ENCODE measurements around the gene SLC24A4. TPM values are rescaled to one million over a fixed set of nuclear protein-coding genes. Genes with fewer than 3 reads are reported as not detected.
A peak's percentile ranks its signal among the peaks of the same experiment; 100 is the strongest.

Gene SLC24A4
- total RNA-seq, 1 experiment from 2014 or later: under 0.01 TPM

DNA sequence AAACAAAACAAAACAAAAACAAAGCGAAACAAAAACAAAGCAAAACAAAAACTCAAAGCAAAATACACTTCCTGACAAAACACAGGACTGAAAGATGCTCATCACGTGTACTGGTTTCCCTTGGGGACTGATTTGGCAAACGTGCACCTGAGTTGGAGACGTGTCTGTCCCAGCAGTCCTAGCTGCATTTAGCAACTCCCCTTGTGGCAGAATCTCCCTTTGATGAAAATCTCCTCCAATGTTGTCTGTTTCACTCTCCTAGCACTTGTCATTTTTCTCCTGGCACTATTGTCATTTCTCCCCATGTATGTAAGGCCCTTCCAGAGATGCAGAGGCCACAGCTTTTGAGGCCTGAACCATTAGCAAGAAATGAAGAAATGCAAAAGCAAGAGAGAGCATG is 6.8 kb upstream of the SLC24A4 start:
- no peak for DNase-seq (ENCODE audit: extremely low read depth, low read depth)

DNA sequence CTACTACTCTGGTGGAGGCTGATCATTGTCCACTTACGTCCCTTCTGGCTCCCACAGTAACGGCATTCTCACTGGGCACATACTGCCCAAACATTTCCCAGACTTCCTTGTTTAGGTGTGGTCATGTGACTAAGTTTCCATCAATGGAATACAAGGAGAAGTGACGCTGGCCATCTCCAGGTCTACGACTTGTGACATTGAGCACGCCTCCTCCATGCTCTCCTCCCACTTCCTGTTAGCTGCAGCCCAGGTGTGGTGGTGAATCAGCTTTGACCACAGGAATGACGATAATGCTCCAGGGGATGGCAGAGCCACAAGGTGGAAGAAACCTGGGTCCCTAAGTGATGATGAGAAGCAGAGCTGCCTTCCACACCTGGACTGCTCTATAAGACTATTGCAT is 6.0 kb upstream of the SLC24A4 start:
- no peak for DNase-seq (ENCODE audit: extremely low read depth, low read depth)

DNA sequence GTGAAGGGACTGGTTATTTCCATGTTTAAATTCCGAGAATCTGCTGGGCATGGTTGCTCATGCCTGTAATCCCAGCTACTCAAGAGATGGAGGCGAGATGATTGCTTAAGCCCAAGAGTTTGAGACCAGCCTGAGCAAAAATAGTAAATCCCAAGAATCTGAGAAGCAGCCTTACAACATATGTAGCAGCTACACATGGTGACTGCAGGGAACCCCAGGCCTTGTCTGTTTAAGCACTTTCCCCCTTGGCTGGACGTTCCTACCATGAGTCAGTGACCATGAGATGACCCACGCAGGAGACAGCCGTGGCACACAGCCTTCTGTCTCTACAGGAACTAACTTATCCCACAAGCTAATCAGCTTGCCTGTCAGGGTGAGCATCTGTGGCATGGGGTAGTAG is 5.5 kb upstream of the SLC24A4 start:
- DNase-seq (ENCODE audit: extremely low read depth, low read depth): no peak

DNA sequence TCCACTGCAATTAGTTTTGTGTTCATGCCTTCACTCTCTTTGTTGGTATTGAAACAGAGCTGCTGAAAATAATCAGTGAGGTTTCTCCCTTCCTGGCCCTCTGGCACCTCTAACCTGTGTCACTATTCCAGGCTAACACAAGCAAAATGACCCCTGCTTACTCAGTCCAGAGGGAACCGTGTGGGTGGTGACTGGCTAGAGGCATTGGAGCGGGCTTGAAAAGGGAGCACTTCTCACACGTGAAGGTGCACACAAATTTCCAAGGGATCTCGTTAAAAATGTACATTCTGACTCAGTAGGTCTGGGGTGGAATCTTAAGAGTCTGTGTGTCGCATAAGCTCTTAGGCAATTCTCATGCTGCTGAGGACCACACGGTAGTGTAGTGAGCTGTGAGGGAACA is 1.3 kb upstream of the SLC24A4 start:
- DNase-seq (ENCODE audit: extremely low read depth, low read depth): no peak

DNA sequence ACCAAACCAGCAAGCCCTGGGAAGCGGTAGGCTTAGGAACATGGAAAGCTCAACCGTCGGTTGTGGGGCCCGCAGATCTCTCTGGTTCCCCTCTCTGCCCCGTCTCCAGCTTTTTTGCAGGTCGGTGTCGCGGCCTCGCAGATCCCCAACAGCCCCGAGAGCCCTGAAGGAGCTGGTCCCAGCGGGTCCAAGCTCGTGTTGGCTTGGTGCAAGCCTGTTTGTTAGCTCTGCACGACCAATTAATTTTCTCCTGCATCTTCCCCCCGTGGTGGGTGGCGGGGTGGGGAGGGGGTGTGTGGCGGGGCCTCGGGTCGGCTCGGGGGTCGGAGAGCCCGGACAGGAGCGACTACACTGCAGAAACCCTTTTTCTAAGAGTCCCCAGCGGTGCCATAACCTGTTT is 449 bp upstream of the SLC24A4 start:
- DNase-seq (ENCODE audit: extremely low read depth, low read depth): no peak

DNA sequence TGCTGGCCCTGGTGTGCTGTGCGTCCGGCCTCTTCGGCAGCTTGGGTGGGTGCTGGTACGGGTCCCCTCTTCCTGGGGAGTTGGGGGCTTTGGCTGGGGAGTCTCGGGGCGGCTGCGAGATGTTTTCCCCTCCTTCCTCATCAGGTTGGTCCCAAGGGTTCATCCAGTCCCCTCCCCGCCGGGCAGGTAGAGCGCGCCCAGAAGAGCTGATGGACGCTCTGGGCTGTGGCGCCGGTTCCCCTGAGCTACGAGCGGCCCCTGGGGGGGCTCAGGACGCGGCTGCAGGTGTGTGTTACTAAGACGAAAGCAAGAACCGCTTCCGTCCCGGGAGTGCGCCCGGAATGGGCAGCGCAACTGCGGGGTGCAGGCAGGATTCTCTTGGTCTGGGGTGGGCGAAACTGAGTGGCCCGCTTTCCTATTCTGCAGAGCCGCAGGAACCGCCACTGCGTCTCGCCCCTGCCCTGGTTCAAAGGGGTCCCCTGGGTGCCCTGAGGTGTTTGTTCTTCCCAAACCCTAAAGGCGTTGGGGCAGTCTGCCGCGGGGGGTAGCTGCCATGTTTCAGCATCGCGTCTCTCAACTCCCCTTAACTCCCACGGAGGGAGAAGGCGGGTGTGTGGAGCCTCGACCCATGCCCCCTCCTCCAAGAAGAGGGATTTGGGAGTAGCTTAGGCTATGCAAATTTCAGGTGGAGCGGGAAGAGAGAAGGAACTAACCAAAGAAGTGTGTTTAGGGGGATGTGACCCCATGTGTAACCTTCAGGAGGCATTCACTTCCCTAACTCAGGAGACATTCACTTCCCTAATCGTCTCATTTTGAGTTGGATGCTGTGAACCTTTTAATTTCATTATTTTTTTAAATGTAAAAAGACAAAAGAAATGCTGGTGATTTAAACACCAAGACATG is 1.2 kb downstream of the SLC24A4 start:
- DNase-seq (ENCODE audit: extremely low read depth, low read depth): no peak

DNA sequence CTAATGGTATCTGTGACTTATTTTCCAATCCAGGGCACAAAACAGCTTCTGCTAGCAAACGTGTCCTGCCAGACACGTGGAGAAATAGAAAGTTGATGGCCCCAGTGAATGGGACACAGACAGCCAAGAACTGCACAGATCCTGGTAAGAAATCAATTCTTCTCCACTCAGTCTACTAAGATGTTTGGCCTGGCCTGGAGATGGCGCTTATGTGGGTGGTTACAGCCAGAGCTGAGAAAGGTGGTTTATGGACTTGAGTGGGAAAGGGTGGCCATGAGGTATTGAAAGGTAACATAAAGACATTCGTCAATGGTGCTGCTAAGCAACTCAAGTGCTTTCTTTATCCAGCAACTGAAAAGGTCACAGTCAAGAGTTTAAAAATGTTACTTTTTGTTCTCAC is 2.9 kb downstream of the SLC24A4 start:
- no peak for DNase-seq (ENCODE audit: extremely low read depth, low read depth)

DNA sequence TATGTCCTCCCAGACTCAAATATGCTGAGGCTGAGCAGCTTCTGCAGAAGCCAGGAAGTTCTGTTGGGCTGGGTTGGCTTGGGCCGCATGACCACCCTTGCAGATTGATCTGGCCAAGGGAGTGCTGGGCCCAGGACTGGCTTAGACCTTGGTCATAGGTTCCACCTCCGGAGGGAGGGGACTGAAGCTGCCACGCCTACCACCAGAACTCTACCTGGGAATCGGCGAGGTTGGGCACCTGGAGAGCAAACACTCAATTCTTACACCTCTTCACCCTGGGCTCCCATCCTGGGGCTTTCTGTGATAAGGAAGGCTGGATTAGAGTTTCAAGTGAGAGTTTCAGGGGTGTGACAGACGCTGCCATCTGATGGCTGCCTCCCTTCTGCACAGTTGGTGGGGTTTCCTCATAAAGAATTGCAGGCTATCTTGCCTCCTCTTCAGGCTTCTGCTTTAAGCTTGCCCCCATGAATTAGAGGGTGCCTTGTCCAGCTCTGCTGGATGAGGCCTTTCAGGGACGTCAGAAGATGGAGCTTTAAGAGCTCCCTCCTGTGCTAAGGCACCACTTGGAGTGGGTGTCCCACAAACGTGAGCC is 5.8 kb downstream of the SLC24A4 start:
- no peak for DNase-seq (ENCODE audit: extremely low read depth, low read depth)

DNA sequence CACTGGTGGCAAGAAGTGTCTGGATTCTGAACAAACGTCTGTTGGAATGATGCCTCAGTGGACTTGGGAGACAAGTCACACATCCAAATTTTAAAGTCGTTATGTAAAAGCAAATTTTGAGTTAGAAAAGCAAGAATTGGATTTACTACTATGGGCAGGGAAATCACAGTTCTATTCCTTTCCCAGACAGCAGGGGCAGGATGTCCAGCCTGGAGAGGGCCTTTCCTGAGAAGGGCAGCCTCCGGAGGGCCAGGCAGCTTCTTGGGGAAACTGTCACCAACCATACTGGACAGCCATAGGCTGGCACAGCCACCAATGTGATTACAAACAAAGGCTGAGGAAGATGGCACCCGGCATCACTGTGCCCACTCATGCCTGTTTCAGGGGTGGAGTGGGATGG is 11.1 kb downstream of the SLC24A4 start:
- no peak for DNase-seq (ENCODE audit: extremely low read depth, low read depth)

DNA sequence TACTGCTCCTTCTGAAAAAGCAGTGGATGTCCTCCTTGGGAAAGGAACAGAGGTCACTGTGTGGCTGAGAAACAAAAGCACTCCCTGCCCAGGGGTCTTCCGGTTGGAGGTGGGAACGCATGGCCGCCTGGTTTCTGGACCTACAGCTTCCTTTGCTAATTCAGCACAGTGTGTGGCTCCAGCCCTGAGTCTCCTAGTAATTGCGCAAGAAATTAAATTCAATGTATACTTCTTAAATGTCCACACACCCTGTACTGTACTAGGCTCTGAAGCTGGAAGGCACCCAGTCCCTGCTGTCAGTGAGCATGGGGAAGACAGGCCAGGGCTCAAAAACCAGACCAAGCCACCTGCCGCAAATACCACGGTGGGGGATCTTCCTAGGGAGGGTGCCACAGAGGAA is 13.4 kb downstream of the SLC24A4 start:
- DNase-seq (ENCODE audit: extremely low read depth, low read depth): no peak

DNA sequence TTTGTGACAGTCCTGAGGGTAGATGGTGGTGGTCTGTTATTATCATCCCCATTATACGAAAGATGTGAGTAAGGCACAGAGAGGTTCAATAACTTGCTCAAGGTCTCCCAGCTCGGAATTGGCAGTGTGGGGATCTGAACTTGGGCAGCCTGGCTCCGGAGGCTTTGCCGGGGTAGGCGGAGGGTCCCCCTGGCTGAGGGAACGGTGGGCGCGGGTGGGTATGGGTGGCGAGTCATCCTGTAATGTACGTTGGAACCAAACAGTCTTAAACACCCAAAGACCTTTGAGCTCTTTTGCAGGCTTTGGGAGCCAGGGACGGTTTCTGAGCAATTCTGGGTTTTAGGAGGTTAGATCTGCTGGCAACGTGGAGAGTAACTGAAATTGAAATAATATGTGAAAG is 16.5 kb downstream of the SLC24A4 start:
- DNase-seq (ENCODE audit: extremely low read depth, low read depth): no peak

DNA sequence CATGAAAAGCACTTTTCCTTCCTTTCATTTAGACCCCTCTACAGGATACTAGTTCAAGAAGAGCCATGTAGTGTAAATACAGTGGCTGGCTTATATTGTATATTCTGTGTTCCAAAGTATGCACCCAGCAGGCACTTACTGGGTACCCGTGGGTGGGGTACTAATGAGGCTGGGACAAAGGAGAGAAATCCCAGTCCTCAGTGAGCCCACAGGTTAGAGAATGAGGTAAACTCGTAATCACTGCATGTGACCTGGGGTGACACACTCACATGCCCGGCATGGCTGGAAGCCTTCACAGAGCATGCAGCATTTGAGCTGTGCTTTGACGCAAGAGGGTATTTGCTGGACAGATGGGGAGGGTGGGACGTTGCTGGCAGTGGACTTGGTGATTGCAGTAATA is 17.1 kb downstream of the SLC24A4 start:
- DNase-seq (ENCODE audit: extremely low read depth, low read depth): no peak

DNA sequence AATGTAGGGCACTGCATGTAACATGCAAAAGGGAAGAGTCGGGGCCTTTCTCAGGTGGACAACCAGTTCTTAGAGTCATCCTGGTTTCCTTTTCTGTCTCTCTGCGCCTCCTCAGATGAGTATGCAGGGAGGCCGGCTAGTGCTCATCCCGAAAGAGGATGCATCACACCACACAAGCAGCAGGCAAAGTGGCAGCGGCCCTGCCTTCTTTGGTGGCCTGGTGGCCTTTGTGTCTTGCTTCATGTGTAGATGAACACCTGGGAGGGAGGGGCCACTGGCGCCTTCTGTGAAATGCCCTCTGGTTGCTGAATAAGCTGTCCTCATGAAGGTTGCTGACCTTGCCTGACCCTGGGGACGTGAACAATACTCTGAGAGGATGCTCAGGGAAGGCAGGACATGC is 18.0 kb downstream of the SLC24A4 start:
- no peak for DNase-seq (ENCODE audit: extremely low read depth, low read depth)

DNA sequence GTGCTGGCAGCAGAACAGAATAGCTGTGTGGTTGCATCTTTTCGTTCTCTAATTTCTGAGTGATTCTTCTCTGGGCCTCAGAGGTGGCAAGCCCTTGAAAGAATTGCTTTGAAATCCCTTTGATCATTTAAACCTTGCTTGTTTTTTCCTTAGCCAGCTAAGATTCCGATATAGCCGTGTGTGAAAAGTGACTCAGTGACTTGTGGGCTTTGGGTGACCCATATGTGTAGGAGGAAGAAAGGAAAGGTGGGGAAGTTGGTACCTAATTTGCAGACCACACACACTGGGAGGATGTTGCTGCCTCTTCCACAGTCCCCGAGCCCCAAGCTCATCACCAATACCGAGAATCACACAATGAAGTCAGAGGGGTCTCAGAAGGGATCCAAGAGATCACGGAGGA is 18.8 kb downstream of the SLC24A4 start:
- no peak for DNase-seq (ENCODE audit: extremely low read depth, low read depth)

DNA sequence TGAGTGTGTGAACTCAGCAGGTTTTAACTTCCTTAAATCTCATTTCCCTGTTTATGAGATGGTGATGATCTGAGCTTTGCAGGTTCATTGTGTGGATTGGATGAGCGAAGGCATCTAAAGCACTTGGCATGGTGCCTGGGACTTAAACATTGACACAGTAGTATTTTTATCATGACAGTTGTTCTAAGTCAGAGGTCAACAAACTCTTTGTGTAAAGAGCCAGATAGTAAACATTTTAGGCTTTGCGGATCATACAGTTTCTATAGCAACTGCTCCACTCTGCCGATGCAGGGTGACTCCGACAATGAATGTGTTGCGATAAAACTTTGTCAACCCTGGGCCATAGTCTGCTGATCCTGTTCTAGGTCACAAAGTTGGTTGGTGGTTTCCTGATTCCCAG is 25.2 kb downstream of the SLC24A4 start:
- DNase-seq (ENCODE audit: extremely low read depth, low read depth): no peak

DNA sequence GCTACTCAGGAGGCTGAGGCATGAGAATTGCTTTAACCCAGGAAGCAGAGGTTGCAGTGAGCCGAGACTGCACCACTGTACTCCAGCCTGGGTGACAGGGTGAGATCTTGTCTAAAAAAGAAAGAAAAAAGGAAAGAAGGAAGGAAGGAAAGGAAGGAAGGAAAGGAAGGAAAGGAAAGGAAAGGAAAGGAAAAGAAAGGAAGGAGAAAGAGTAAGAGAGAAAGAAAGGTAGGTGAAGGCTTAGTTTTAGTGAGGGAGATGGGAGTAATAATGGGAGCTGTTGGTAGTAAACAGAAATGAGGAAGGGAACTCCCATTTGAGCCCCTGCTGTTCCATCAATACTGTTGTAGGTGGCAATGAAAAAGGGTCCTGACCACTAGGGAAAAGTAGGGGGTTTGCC is 28.8 kb downstream of the SLC24A4 start:
- no peak for DNase-seq (ENCODE audit: extremely low read depth, low read depth)

DNA sequence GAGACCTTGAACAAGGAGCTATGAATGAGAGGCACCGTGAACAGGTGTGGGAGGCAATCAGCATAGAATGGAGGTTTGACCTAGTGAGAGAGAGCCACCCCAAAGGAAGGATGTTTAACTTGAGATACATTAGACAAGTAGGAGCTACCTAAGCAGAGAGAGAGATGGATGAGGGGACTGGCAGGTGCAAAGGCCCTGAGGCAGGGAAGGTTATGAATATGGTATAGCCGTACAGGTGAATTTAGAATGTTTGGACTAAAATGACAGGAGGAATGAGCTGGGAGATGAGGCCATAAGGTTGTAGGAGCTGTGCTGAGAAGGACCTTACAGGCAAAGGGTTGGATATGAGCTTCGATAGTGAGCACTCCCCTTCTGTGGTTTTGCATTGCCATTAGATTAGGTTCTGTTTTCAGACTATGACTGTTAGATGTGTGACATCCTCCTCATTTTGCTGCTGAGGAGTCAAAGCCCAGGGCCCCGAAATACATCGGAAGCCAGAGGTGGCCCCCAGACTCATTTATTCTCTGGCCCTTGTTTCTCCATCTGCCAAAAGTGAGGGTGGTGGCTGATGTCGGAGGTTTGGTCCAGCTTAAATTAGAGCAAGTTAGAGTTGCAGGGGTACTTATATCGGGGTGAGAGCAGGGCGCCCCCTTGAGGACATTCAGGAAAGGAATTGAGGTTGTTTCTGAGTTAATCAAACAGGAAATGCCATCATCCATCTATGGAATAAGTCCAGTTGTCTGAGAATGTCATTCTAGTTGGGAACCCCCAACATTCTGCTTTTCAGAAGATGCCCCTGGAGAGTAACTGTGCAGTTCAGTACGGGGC is 29.4 kb downstream of the SLC24A4 start:
- DNase-seq (ENCODE audit: extremely low read depth, low read depth): peak; percentile 4

DNA sequence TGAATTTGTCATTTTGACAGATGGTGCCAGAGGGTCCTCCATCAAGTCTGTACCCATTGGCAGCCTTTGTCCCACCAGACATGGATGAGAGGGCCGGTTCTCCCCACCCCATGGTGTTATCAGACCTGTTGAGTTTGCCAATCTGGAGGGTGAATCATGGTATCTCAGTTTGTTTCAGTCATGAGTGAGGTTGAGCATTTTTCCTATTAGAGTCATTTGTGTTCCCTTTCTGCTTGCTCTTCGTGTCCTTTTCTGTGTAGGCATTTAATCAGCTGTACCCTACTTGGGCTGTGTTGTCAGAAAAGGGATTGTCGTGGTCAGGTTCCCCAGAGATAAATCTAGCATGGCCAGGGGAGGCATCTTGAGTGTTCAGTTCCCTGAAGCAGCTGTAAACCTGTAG is 30.5 kb downstream of the SLC24A4 start:
- DNase-seq (ENCODE audit: extremely low read depth, low read depth): no peak

DNA sequence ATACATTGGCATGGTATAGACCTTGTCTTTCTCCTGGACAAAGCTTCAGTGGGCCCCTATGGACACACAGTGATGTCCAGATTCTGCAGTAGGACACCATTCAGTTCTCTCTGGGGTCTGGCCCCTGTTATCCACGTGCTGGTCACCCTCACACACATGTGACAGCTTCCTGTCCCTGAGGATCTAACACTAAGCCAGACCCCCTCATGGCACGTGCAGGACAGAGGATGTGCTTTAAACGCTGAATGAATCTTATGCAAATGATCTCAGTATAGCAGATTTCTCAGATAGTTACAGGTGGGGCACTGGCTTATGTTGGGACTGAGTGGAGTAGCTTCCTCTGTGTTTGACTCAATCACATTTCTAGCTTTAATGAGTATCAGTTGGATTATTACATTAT is 33.7 kb downstream of the SLC24A4 start:
- no peak for DNase-seq (ENCODE audit: extremely low read depth, low read depth)

DNA sequence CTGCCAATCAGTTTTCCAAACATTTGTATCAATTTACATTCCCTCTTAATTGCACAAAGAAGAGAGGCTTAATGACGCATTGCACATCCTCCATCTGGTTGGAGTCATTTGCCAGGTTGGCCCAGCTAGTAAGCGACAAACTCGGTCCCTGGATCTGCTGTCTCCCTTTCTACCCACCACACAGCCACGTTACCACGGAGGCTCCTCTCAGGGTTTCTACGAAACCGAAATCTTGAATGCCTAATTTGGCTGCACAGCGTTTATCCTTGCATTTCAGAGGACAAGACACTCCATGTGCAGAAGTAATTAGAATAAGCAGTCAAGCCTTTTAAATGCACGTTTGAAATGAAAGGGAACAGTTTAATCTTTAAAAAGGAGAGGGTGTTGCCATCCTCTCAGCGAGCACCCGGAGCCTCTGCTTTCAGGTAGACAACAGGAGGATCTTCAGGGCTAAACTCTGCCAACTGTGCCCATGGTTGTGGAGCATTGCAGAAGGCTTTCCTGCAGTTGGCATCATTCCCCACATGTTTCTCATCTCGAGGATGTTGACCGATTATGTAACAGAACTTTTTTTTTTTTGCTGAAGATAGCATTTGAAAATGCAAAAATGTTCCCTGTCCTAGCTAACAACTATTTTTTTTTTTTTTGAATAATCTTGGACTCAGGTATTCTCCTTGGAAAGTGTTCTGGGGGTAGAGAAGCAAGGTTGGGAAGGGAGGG is 37.8 kb downstream of the SLC24A4 start:
- DNase-seq (ENCODE audit: extremely low read depth, low read depth): no peak

DNA sequence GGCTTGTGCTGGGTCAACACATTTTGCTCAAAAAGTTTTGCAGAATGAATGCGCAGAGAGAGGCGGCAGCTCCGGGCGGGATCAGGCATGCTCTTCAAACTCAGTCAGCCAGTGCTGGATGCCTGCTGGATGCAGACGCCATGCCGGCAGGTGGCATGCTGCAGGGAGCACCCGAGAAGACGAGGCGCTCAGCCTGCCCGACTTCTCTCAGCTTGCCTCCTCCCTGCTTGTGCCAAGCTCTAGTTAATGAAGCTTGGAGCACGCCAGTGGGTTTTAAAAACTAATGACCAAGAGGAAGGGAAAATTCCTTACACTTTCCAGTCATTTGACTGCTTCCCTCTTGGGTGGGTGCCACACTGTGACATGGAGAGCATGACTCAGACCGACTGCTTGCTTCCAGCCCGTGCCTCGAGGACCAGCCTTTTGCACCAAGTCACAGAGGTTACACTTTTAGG is 39.8 kb downstream of the SLC24A4 start:
- no peak for DNase-seq (ENCODE audit: extremely low read depth, low read depth)

All from NCI-H460 (cell line).